Measurements from ENCODE around the gene TET1. TPM values are rescaled to one million over a fixed set of nuclear protein-coding genes. Genes with fewer than 3 reads are reported as not detected.
"Not testable (repeated sequence)": the region's sequence is repeated elsewhere in the genome, so short reads cannot be mapped to it uniquely, and the experiment has no call there.

The TET1 gene
- total and polyA plus RNA-seq, 8 donors = 1.5 to 20.7 (median 15.7) TPM

GRCh38 chr10:68633816-68634466 is 73.8 kb downstream of the TET1 start:
- no peak for TF ChIP-seq CTCF (IDR thresholded peaks at IDR 0.05)
- DNase-seq = no peak
- Histone ChIP-seq H3K4me3 (no peak overlapping the region), H3K9me3 (no peaks in the 10 kb centered on the region), H3K4me1 (no peaks in the 10 kb centered on the region), H3K27ac (no peak overlapping the region), H3K36me3 (no peaks in the 10 kb centered on the region), H3K27me3 (no peaks in the 10 kb centered on the region)
- no peak for ATAC-seq
- intact Hi-C loops (cut with DNase I) = no loop called here

- Histone ChIP-seq H3K9me3 (no peaks in the 10 kb centered on the region), H3K4me3 (no peak overlapping the region), H3K36me3 (no peaks in the 10 kb centered on the region), H3K27ac (no peak overlapping the region), H3K4me1 (no peaks in the 10 kb centered on the region), H3K27me3 (no peaks in the 10 kb centered on the region)
- intact Hi-C loops (cut with DNase I) = no loop called here
- ATAC-seq (no peak), DNase-seq (no peak)
- no peak for TF ChIP-seq CTCF (IDR thresholded peaks at IDR 0.05)
These were observed 76.2 kb downstream of the TET1 start for GRCh38 chr10:68636335-68636734.

- H3K27me3 ChIP-seq; ATAC-seq; H3K9me3 ChIP-seq; H3K4me3 ChIP-seq; DNase-seq; H3K36me3 ChIP-seq; intact Hi-C loops (cut with DNase I); H3K4me1 ChIP-seq; H3K27ac ChIP-seq: not testable (repeated sequence)
These were observed 83.4 kb downstream of the TET1 start for GRCh38 chr10:68643550-68643949.

GRCh38 chr10:68647672-68648341 is 87.7 kb downstream of the TET1 start:
- ATAC-seq = peak; percentile 59
- H3K27ac ChIP-seq = no peak overlapping the region
- no peak overlapping the region for H3K4me3 ChIP-seq
- H3K9me3 ChIP-seq = no peaks in the 10 kb centered on the region
- H3K36me3 ChIP-seq = no peaks in the 10 kb centered on the region
- no peak for DNase-seq
- intact Hi-C loops (cut with DNase I) = no loop called here
- no peaks in the 10 kb centered on the region for H3K4me1 ChIP-seq
- TF ChIP-seq CTCF (IDR thresholded peaks at IDR 0.05) = no peak
- no peaks in the 10 kb centered on the region for H3K27me3 ChIP-seq

- H3K4me1 ChIP-seq = no peaks in the 10 kb centered on the region
- no peak overlapping the region for H3K27ac ChIP-seq
- DNase-seq = no peak
- ATAC-seq = no peak
- intact Hi-C loops (cut with DNase I) = no loop called here
- H3K36me3 ChIP-seq = no peaks in the 10 kb centered on the region
- H3K4me3 ChIP-seq = no peak overlapping the region
- TF ChIP-seq CTCF (IDR thresholded peaks at IDR 0.05) = no peak
- H3K9me3 ChIP-seq = no peaks in the 10 kb centered on the region
- no peaks in the 10 kb centered on the region for H3K27me3 ChIP-seq
These were observed 95.5 kb downstream of the TET1 start for GRCh38 chr10:68655620-68656126.
